ENCODE results near the gene RRAS2.
"Not testable (repeated sequence)": the region's sequence is repeated elsewhere in the genome, so short reads cannot be mapped to it uniquely, and the experiment has no call there.

The RRAS2 gene

DNA sequence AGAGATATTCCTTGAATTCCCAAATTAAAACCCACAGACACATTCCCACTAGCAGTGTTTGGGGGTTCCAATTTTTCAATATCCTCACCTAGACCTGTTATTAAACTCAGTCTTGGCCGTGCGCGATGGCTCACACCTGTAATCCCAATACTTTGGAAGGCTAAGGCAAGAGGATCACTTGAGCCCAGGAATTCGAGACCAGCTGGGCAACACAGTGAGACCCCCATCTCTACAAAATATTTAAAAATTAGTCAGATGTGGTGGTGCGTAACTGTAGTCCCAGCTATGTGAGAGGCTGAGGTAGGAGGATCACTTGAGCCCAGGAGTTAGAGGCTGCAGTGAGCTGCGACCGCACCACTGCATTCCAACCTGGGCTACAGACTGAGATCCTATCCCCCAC, 53.3 kb downstream of the RRAS2 start:
- no peak for DNase-seq

DNA sequence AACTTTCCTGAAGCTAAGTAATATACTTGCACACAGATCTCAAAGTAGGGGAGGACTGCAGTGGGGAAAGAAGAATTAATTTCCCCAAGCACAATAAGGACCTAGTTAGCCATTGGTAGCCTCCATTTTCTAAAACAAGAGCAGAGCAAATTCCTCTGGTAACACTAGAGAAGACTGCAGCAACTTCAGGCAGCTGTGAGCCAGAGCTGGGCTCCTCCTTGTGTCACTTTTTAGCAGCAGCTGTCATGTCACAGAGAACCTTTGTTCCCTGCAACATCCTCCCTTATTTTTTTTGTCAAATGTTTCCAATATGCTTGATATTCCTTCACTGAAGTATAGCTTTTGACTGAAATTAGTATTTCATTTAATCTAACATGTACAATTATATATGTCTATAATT, 54.4 kb downstream of the RRAS2 start:
- peak; percentile 11 for DNase-seq

DNA sequence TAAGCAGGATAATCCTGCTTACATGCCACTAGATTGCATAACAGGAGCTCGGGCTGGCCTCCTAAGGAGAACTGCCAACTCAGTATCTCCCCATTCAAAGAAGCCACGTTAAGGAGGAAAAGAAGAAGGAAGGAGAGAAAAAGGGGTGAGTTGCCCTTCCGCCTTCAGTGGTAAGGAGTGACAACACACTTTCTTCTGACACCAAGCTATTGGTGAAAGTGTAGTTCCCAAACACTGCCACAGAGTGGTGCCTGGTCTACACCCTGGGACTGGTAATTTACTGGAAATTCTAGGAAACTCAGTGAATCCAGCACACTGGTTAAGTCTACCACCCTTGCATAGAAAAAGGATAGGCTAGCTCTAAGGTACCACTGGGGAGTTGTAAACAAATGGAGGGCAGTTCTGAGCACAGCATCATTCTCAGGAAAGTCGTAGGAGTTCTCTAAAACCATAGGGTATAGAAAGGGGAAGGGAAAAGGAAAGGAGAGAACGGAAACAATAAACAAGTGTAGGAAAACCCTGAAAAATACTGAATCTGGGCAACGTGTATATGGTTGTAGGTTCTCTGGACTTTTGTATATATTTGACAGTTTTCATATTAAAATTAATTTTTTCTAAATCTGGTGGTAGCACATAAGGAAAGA, 58.2 kb downstream of the RRAS2 start:
- peak; percentile 77 for DNase-seq

DNA sequence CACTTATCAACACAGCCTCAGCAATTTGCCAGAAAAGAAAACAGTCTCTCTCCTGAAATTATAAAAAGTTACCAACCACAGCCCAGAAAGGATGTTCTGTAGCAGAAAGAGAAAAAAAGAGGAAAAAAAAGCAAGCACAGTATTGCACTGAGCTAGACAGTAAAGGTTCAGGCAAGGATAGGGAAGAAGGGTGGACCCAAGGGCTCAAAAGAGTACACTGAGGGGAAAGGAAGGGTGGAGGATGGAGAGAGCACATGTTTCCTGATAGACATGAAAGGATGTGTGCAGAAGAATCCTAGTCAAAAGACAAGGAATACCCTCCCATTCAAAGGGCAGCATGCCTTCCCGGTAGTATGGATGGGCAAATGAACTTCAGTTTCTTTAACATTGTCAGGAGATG, 59.1 kb downstream of the RRAS2 start:
- DNase-seq: no peak

DNA sequence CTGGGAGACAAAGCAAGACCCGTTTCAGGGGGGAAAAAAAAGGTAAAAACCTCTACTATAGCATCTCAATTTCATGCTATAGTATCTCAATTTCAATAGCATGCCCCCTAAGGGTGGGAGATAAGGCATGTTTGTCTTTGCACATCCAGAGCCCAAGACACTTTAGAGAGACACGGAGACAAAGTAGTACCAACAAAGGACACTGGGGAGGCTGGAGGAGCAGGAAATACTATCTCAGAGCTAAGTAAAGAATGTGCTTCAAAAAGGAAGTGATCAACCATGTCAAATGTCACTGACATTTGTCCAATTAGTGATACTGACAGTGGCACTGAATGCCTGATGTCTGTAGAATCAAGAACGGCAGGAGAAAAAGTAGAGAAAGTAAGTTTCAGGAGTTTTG, 68.6 kb downstream of the RRAS2 start:
- DNase-seq: no peak

DNA sequence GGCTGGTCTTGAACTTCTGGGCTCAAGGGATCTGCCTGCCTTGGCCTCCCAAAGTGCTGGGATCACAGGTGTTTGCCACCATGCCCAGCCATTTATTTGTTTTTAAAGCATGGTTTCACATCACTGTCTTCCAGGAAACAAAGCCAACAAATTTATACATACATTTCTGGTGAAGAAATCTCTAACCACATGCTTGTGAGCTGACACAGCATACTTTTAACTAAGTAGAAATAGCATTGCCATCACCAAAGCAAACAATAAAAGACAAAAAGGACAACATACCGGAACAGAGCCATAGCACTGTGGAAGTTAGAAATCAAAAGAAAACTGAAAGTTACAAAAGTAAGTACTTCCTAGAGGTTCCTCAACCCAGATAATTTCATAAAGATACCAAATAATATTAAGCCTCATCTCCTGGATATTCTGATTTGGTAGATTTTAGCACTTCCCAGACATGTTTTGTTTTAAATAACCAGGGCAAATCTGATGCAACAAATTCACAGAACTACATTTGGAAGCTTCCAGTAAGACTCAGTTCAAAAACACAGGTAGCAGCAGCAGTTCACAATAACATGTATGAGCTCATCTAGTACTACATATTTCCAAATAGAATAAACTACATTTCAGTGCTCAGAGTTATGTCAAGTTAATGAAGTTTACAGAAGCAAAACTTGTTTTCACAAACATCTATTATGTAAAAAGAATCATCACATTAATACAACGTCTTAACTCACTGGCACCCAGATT, 70.6 kb downstream of the RRAS2 start:
- DNase-seq: peak; percentile 87

DNA sequence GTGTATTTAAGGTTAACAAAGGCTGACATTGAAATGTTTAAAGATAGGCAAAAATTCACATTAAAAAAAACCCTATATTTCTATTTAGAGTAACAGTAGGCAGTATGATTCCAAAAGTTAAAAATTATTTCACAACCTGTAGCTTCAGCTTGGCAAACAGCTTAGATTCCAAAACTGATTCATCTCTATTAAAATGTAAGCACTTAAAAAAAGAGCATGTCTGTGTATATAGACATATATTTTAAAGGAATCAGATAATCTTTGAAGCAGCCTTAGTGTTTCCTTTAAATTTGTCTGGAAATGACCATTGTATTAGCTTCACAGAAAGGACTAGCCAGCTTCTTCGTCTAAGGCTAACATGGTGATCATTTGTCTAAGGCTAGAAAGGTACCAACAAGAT, 80.1 kb downstream of the RRAS2 start:
- DNase-seq: not testable (repeated sequence)

DNA sequence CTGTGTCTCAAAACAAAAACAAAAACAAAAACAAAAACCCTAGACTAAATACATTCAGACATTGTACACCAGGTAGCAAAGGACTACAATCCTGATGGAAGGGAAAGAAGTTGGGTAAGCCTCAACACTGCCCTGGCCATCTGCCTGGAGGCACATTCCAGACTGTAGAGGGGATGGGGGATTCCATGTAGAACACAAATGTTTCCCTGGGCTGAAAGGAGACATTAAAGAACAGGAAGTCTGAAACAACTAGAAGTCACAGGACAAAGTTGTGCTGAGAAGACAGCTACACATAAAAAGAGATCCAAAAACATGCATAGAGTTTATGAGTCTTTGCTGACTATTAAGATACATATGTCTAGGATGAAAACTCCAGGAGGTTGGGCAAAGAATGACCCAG, 83.9 kb downstream of the RRAS2 start:
- peak; percentile 56 for DNase-seq

DNA sequence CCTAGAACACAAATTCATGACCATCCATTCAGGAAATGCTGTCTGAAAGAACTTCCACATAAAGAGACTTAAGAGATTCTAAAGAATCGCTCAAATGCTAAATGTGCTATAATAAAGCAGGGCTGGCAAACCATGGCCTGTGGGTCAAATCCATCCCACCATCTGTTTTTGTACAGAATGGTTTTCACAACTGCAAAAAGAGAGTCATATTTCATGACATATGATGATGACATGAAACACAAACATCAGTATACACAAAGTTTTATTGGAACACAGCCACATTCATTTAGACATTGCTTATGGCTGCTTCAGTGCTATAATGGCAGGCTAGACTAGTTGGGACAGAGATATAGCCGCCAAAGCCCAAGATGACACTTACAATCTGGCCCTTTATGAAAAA, 85.1 kb downstream of the RRAS2 start:
- no peak for DNase-seq

DNA sequence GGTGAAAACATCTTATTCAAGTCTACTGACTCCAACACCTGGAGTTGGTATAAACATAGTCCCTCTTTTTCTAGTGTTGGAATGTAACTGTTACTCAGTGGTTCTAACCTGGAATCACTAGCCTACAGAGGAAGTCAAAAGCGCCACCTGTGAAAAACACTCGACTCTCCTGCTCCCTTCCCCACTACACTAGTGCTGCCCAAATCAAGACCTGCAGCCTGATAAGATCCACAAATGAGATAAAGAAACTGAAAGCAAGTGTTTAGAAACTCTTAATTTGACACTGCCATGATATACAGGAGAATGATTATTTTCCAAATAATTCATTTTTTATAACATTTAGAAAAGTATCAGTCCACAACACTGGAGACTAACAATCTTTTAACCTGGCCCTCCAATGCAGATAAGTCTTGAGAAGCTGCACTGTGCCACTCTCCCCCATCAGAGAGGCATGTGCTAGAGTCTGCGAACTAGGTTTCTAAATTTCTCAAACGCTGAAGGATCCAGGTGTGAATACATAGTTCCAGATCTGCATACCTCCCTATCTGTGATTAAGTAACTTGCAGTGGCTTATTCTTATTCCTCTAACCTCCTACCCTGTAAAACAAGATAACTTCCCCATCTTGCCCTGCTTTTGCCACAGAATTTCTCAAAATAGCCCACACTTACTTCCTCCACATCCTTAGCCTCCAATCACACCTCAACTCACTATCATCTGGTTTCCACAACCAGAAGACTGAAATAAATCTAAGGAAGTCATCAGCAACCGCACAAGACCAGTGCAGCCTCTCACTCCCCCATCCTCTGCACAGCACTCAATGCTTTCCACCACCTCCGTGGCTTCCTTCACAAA, 88.1 kb downstream of the RRAS2 start:
- DNase-seq: no peak

DNA sequence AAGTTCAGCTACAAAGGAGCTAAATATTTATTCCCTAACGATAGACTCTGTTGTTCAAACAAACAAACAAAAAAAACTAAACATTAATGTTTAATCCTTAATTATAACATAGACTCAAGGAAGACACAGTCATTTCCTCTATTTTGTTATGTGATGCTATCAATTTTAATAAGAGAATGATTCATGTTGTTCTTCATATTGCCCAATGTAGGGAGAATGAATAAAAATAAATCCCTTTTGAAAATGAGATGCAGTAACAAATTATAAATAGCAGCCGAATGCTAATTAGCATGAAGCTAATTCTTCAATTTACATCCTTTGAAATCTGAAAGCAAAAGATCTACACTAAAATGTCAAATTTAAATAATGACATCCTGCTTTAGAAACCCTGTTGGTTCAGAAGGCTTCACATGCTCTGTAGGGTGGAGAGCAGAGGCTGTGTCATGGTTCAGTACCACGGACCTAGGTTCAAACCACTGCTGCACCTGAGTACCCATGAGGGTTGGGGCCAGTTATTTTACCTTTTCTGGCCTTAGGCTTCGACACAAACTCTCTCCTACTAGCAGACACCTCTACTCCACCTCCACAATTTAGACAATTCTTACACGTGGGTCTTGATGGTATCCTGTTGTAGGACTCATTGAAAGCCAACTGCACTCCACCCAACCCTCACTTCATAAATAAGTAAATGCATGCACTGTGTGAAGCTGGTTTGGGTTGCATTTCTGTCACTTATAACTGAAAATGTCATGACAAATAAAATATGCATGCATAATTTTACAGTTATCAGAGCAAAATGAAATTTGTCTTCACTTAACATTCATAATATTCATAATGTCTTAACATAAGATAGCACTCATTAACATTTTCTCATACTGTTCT, 89.0 kb downstream of the RRAS2 start:
- DNase-seq: no peak

DNA sequence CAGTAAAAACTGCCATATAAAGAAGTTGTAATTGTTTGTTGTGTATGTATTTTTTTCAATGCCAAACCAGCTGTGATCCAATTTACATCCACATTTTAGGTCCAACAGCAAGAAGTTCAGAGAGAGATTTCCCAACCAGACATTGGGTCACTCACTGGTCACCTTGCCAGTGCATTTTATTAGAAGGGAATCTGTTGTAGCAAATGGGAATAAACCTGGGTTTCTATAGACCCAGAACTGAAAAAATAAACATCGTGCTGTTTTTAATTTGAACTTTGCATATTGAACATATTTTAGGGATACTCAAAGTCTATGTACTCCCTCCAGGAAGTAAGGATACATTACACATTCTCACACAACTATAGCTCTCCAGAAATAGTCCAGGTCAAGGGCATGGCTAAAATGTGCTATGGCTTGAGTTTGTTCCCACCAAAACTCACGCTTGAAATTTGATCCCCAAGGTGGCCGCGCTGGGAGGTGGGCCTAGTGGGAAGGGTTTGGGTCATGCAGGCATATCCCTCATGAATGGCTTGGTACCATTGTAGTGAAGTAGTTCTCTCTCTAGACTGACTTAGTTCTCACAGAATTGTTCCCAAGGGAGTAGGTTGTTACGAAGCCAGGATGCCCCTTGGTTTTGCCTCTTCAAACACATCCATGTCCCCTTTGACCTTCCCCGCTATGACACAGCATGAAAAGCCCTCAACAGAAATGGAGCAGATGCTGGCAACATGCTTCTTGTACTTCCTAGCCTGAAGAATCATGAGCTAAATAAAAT, 90.9 kb downstream of the RRAS2 start:
- DNase-seq: no peak

DNA sequence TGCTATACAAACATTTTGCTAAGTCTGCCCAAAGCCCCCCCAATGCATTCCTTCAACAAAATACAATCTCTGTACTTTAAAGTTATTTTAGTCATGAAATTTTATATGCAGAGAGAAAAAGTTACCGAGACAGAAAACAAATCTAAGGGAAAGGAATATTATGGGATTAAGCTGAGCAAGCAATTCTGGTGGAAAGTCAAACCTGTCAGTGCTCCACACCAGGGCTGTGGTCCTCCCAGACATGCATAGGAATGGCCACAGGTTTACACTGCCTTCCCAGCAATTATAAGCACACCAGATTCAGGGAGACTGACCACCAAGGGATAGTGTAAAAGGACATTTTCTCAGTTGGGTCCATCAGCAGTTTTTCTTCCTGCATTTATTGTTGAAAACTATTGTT, 92.4 kb downstream of the RRAS2 start:
- DNase-seq: no peak

DNA sequence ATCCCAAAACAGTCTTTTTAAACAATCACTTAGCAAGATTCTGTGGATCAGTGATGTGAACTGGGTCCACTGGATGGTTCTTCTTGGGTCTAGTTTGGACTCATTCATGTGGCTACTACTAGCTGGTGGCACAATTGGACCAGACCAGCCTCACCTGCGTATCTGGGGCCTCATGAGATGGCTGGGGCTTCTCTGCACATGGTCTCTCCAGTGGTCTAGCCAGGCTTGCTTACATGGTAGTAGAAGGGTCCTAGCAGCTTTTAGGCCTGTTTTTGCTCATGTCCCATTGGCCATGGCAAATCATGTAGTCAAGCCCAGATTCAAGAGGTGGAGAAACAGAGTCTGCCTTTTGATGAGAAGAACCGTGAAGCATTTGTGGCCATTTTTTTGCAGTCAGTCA, 94.0 kb downstream of the RRAS2 start:
- DNase-seq: no peak

DNA sequence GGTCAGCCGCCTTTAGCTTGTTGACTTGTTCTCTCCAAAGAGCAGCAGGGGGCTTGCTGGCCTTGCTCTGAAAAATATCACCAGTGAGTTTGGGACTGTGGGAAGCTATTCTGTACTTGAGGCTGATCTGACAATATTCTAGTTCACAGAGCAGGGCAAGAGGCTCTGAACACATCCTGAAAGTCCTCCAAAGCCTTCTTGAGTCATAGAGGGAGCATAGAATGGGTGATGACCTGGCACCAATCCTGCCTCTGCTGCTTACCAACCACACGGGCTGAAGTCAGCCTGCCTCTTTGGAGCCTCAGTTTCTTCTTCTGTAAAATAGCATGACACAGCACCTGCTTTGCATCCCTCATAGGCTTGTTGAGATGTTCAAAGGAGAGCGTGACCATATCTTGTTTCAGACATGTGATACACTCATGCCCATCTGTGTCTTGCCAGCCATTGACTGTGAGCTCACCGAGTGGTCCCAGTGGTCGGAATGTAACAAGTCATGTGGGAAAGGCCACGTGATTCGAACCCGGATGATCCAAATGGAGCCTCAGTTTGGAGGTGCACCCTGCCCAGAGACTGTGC, 96.6 kb downstream of the RRAS2 start:
- no peak for DNase-seq

DNA sequence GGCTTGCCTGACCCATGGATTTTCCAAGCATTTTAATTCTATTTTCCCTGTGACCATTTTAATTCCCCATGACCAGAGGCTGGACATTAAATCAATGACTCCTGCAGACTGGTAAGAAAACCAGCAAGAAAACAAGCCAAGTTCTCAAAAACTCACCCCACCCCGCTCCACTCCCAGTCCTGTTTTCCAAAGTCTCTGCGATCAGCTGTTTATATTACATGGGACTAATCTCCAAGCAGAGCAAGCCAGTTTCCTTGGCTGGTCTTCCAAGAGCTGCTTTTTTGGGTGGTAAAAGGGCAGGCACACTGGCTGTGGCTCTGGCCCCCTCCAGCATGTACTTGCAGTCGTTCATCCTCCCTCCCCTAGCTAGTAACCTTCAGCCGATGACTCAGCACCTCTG, 97.9 kb downstream of the RRAS2 start:
- DNase-seq: no peak

DNA sequence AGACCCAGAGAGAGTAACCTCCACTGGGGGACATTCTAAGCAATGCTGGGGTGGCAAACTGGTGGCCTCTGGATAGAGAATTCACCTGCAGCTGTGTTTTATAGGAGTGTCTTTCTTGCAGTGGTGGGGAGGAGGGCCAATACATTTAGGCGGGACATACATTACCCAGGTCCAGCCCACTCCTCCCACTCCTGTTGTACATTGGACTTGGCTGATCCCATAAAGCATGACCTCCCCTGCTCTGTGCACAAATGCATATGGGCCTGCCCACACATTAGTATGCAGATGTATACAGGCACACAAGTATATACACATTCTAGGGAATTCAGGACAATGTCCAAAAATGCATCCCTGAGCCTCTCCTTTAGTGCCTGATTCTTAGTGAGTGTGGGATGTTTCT, 99.1 kb downstream of the RRAS2 start:
- DNase-seq: no peak

DNA sequence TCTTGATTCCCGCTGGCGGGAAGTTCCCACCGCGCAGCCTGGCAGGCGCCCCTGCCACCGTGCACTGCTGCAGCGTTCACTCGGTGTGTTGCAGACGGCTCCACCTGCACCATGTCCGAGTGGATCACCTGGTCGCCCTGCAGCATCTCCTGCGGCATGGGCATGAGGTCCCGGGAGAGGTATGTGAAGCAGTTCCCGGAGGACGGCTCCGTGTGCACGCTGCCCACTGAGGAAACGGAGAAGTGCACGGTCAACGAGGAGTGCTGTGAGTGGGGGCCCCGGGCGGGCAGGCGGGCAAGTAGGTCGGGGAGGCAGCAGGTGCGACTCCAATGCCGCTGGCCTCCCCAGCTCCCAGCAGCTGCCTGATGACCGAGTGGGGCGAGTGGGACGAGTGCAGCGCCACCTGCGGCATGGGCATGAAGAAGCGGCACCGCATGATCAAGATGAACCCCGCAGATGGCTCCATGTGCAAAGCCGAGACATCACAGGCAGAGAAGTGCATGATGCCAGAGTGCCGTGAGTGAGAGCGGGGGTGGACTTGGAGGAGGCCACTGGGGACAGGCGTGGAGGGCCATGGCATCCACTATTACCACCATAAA, 99.7 kb downstream of the RRAS2 start:
- no peak for DNase-seq

DNA sequence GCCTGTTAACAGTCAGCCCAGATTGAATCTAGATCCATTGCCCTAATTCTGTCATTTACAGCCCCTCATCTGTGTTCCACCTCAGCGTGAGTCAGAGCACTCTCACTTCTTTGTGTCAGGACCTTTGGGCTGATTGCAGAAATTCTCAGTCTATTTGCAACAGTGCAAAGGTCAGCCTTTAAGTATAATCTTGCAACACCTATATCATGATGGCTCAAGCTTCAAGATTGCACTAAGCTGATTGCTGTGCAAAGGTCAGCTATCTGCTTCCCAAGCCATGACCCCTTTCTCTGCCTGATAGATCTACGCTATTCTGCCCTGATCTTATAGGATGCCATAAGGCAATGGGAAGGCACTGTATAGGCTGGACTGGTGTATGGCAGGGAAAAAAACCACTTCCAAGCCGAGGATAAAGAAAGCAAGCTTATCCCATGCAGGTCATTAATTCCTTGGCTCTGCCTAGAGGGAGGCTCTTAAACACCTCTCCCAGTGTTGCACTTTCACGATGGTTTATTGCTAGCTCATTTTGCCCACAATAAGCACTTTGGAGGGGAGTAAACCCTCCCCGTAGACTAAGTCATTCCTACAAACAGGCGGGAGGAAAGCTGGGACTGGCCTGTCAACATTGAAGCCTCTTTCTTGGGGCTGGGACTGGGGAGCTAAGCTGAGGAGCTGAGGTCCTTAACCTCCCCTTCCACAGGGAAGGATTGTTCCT, 100.6 kb downstream of the RRAS2 start:
- no peak for DNase-seq

DNA sequence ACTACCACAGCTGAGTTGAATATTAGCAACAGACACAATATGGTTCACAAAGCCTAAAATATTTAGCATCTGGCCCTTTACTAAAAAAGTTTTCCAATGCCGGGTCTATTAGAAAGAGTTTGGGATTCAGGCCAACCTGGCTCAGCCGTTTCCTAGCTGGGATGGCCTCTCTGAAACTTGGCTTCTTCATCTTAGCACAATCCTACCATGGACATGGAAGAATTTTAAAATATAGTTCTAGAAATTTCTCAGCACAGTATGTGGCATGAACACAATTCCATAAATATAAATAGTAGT, 103.8 kb downstream of the RRAS2 start:
- DNase-seq: no peak

Measured in fibroblast of skin of scalp (primary cell).